ENCODE measurements around the gene DDB1.

Gene DDB1

DNA sequence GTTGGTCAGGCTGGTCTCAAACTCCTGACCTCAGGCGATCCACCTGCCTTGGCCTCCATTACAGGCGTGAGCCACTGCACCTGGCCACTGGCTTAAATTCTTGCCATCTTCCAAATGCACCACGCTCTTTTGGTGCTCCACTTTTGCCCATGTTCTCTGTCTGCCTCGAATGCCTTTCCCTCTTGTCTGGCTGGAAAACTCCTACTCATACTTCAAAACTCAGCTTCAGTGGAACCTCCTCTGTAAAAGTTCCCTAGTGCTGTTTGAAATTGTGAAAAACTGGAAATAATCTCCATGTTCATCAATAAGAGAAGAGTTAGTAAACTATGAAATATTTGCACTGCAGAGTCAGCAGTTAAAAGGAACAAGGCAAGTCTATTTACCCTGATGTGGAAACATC, 49.3 kb downstream of the DDB1 start:
- TF ChIP-seq, protein P1, sequence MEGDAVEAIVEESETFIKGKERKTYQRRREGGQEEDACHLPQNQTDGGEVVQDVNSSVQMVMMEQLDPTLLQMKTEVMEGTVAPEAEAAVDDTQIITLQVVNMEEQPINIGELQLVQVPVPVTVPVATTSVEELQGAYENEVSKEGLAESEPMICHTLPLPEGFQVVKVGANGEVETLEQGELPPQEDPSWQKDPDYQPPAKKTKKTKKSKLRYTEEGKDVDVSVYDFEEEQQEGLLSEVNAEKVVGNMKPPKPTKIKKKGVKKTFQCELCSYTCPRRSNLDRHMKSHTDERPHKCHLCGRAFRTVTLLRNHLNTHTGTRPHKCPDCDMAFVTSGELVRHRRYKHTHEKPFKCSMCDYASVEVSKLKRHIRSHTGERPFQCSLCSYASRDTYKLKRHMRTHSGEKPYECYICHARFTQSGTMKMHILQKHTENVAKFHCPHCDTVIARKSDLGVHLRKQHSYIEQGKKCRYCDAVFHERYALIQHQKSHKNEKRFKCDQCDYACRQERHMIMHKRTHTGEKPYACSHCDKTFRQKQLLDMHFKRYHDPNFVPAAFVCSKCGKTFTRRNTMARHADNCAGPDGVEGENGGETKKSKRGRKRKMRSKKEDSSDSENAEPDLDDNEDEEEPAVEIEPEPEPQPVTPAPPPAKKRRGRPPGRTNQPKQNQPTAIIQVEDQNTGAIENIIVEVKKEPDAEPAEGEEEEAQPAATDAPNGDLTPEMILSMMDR (IDR thresholded peaks at IDR 0.05; ENCODE audit: low read depth, low read length): no peak
- H3K4me3 ChIP-seq (ENCODE audit: low read depth, low read length): no peak overlapping the region

DNA sequence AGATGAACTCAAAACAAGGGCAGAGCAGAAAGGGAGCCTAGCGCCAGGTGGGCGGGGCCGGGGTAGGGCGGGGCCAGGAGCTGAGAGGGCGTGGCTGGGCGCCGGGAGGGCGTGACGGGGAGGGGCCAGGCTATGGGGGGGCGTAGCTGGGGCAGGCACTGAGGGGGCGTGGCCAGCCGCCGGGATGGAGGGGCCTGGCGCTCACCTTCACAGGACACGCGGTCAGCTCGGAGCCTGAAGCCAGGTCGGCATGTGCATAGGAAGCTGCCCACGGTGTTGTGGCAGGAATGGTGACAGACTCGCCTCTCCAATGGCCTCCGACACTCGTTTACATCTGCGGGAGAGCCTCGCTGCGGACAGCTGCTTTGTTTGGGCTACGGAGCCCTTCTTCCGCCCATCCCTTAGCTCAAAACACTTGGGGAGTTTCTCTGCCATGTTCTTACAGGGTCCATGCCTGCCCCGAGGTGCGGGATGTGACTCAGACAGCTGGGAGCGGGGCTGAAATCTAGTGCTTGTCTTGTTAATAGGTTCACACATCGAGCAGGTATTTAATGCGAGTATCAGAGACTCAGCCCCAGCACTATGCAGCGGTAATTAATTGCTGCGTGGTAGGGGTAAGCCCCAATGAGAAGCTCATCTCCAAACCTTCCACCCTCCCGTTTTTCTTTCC, 51.2 kb downstream of the DDB1 start:
- TF ChIP-seq, protein P1 (IDR thresholded peaks at IDR 0.05; ENCODE audit: low read depth, low read length): no peak
- peak overlapping the region; percentile 34; the same call in 1 of the 2 replicates for H3K4me3 ChIP-seq (ENCODE audit: low read depth, low read length)

DNA sequence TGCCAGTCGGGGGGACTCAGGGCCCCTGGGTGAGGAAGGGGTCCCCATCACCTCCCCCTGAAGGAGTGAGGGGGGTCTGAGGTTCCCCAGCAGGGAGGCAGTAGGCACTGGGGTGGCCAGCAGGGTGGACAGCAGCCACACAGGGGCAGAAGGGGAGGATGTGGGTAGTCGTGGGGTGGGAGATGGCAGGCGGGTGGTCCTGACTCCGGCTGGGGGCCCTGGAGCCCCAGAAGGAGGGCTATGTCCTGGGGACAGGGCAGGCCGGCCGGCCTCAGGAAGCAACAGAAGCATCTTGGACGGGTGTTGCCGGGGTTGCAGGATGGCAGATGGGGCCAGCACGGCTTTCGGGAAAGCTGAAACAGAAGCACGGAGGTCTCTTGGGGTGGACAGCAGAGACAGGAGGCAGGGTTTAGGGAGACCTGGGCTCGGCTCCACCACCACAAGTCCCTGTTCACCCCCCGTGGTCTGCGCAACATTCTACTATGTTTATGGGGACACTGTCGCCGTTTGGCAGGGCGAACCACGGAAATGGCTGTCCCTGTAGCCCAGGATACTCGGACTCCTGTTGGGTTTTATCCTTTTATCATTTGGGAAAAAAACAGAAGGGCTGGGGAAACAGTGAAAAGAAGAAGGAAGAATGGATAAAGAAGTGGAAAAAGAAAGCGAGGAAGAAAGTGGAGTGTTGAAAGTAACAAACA, 51.9 kb downstream of the DDB1 start:
- TF ChIP-seq, protein P1 (IDR thresholded peaks at IDR 0.05; ENCODE audit: low read depth, low read length): no peak
- no peak overlapping the region for H3K4me3 ChIP-seq (ENCODE audit: low read depth, low read length)

DNA sequence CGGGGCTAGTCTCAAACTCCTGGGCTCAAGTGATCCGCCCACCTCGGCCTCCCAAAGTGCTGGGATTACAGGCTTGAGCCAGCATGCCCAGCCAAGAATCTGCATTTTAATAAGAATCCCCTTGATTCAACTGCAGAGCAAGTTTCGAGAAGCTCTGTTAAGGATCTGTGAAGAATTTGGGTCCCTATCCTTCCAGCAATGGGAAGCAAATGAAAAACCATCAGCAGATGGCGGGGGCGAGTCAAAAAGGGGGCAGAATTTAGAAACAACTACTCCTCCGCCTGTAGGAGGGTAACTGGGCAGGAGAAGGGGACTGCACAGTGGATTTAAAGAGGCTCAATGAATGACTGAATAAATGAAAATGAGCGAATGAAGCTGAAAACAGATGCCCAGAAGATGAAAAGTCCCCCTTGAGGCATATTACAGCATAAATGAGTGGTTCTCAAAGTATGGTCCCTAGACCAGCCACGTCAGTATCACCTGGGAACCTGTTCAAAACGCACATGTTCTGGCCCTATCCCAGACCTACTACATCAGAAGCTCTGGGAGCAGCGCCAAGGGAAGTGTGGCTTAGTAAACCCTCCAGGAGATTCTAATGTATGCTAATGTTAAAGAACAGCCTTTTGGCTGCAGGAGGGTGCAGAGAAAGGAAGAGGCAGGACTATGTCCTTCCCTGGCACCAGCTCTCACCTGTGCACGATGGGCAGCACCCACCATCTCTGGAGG, 52.8 kb downstream of the DDB1 start:
- no peak overlapping the region for H3K4me3 ChIP-seq (ENCODE audit: low read depth, low read length)
- TF ChIP-seq, protein P1 (IDR thresholded peaks at IDR 0.05; ENCODE audit: low read depth, low read length): no peak

DNA sequence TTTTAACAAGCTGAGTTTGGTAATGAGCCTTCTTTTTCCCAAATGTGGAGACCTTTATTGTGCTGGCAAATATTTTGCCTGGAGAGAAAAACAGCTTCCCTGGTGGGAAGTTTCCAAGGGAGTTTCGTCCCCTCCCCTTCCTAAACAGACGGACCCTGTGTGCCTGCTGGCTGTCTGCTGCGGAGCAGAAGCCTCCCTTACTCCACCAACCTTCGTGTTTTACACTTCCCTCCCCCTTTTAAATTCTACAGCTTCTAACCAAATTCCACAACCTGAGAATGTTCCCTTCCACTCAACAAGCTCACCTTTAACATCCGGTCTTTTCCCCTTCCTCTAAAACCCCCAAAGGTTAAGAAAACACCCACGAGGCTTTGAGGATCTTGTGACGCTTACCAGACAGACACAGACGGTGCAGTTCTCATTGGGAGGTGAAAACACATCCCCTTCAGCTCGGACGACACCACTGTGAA, 54.9 kb downstream of the DDB1 start:
- TF ChIP-seq, protein P1 (IDR thresholded peaks at IDR 0.05; ENCODE audit: low read depth, low read length): no peak
- no peak overlapping the region for H3K4me3 ChIP-seq (ENCODE audit: low read depth, low read length)

DNA sequence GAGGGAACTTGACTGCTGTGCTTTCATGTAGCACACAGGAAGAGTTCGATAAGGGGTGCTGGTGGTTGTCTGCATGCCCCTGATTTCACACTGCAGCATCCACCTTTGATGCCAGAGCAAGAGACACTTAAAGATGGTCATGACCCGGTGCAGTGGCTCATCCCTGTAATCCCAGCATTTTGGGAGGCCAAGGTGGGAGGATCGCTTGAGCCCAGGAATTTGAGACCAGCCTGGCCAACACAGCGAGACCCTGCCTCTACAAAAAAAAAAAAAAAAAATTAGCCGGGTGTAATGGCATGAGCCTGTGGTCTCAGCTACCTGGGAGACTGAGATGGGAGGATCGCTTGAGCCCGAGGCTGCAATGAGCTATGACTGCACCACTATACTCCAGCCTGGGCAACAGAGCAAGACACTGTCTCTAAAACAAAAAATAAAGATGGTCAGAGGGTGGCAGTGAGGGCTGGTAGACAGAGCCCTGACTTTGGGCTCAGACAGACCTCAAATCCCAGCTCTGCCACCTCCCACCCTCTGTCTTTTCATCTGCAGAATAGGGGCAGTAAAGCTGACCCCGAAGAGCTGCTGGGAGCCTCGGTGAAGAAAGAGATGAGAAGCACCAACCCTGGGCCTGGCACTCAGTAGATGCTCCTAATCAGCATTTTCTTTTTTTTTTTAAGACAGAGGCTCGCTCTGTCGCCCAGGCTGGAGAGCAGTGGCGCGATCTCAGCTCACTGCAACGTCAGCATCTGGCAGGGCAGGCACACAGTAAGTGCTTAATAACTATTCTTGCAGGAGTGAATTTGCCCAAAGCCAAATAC, 55.5 kb downstream of the DDB1 start:
- no peak overlapping the region for H3K4me3 ChIP-seq (ENCODE audit: low read depth, low read length)
- TF ChIP-seq, protein P1 (IDR thresholded peaks at IDR 0.05; ENCODE audit: low read depth, low read length): no peak

Data from WI38 (cell line).